Neural cell (in vitro differentiated cells): Measurements from ENCODE around the gene CDK17.

ENCODE experiments used
- EP300 ChIP-seq: fragments of 450-650 bp; conservative IDR thresholded peaks from 2 replicates; pipeline ENCODE4 v1.6.1; 2014; ENCODE audit warnings: antibody characterized with exemption, mild to moderate bottlenecking, moderate library complexity; ENCODE audit not compliant: poor library complexity, severe bottlenecking
- EZH2 ChIP-seq: fragments of 200-600, 300-800 bp; shearing (Covaris generic), sonication (generic); IDR thresholded peaks from 2 replicates; pipeline ENCODE4 v1.6.1; 2014; ENCODE audit warnings: antibody characterized with exemption, low read length, borderline replicate concordance, mild to moderate bottlenecking; ENCODE audit not compliant: insufficient read depth, poor library complexity, severe bottlenecking
- MXI1 ChIP-seq: fragments of 450-650 bp; conservative IDR thresholded peaks from 2 replicates; pipeline ENCODE4 v1.6.1; 2014; ENCODE audit warnings: antibody characterized with exemption, mild to moderate bottlenecking; ENCODE audit not compliant: poor library complexity, severe bottlenecking
- POLR2AphosphoS5 ChIP-seq: IDR thresholded peaks from 2 replicates; pipeline ENCODE4 v1.6.1; 2012
- TF ChIP-seq, protein P1 (sequence below): fragments of 450-650 bp; IDR thresholded peaks from 2 replicates; pipeline ENCODE4 v1.5.1; 2014; ENCODE audit warnings: antibody characterized with exemption, mild to moderate bottlenecking, moderate library complexity; ENCODE audit not compliant: poor library complexity, severe bottlenecking

DNA sequence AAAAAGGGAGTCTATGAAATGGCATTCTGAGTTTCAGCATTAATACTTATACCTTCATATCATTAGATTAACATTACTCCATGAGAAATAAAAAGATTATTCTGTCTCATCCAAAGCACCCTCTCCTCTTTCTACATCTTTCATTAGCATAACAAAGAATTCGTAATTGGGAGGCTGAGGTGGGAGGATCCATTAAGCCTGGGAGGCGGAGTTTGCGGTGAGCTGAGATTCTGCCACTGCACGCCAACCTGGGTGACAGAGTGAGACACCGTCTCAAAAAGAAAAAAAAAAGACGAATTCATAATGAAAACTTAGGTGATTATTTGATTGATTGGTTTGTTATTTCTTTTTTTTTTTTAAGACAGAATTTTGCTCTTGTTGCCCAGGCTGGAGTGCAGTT lies 1.8 kb upstream of the CDK17 start:
- TF ChIP-seq, protein P1, sequence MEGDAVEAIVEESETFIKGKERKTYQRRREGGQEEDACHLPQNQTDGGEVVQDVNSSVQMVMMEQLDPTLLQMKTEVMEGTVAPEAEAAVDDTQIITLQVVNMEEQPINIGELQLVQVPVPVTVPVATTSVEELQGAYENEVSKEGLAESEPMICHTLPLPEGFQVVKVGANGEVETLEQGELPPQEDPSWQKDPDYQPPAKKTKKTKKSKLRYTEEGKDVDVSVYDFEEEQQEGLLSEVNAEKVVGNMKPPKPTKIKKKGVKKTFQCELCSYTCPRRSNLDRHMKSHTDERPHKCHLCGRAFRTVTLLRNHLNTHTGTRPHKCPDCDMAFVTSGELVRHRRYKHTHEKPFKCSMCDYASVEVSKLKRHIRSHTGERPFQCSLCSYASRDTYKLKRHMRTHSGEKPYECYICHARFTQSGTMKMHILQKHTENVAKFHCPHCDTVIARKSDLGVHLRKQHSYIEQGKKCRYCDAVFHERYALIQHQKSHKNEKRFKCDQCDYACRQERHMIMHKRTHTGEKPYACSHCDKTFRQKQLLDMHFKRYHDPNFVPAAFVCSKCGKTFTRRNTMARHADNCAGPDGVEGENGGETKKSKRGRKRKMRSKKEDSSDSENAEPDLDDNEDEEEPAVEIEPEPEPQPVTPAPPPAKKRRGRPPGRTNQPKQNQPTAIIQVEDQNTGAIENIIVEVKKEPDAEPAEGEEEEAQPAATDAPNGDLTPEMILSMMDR: no peak
- TF ChIP-seq EZH2: no peak
- TF ChIP-seq POLR2AphosphoS5: no peak
- no peak for TF ChIP-seq EP300
- no peak for TF ChIP-seq MXI1
